Mesendoderm (in vitro differentiated cells): ENCODE results near the gene LRIG3.
"Not testable (repeated sequence)": the region's sequence is repeated elsewhere in the genome, so short reads cannot be mapped to it uniquely, and the experiment has no call there.

Experiments used
- DNase-seq: peaks from one replicate; pipeline ENCODE4 v3.0.0; 2013
- H2AK5ac ChIP-seq: 2 replicates; pipeline ENCODE4 v1.6.1; 2013; ENCODE audit warnings: low read length, inconsistent platforms
- H2BK120ac ChIP-seq: 2 replicates; pipeline ENCODE4 v1.6.1; 2013; ENCODE audit warnings: low read depth, mild to moderate bottlenecking, low read length, moderate library complexity, mixed read lengths
- H2BK15ac ChIP-seq: replicated peaks from 2 replicates; pipeline ENCODE4 v1.6.1; 2013; ENCODE audit warnings: low read depth, mild to moderate bottlenecking, moderate library complexity
- H2BK5ac ChIP-seq: 2 replicates; pipeline ENCODE4 v1.6.1; 2013; ENCODE audit warnings: low read length, inconsistent platforms
- H3K18ac ChIP-seq: 2 replicates; pipeline ENCODE4 v1.6.1; 2013; ENCODE audit warnings: mild to moderate bottlenecking, low read length, mixed read lengths
- H3K23ac ChIP-seq: one replicate; pipeline ENCODE4 v1.6.1; 2013; ENCODE audit warnings: low read length
- H3K27ac ChIP-seq: 2 replicates; pipeline ENCODE4 v1.5.1; 2013; ENCODE audit warnings: low read depth, mild to moderate bottlenecking, inconsistent platforms, low read length, moderate library complexity
- H3K27me3 ChIP-seq: 2 replicates; pipeline ENCODE4 v1.6.1; 2013; ENCODE audit warnings: low read length, control low read depth, mild to moderate bottlenecking, inconsistent platforms; ENCODE audit not compliant: insufficient read depth, poor library complexity
- H3K36me3 ChIP-seq: 2 replicates; pipeline ENCODE4 v1.6.1; 2013; ENCODE audit warnings: low read length, inconsistent platforms; ENCODE audit not compliant: control insufficient read depth, insufficient read depth
- H3K4ac ChIP-seq: one replicate; pipeline ENCODE4 v1.6.1; 2013; ENCODE audit warnings: low read depth, mild to moderate bottlenecking, low read length, moderate library complexity
- H3K4me1 ChIP-seq: 2 replicates; pipeline ENCODE4 v1.6.1; 2013; ENCODE audit warnings: low read depth, low read length, inconsistent platforms; ENCODE audit not compliant: control insufficient read depth
- H3K4me2 ChIP-seq: 2 replicates; pipeline ENCODE4 v1.6.1; 2013; ENCODE audit warnings: low read length
- H3K4me3 ChIP-seq: 2 replicates; pipeline ENCODE4 v1.5.1; 2013; ENCODE audit warnings: mild to moderate bottlenecking, low read length
- H3K56ac ChIP-seq: one replicate; pipeline ENCODE4 v1.6.1; 2013; ENCODE audit warnings: low read length
- H3K79me1 ChIP-seq: 2 replicates; pipeline ENCODE4 v1.6.1; 2013; ENCODE audit warnings: low read length, inconsistent platforms
- H3K79me2 ChIP-seq: 2 replicates; pipeline ENCODE4 v1.6.1; 2013; ENCODE audit warnings: mild to moderate bottlenecking, low read length; ENCODE audit not compliant: control insufficient read depth, insufficient read depth
- H3K9ac ChIP-seq: 2 replicates; pipeline ENCODE4 v1.6.1; 2013; ENCODE audit warnings: low read length, inconsistent platforms
- H4K5ac ChIP-seq: one replicate; pipeline ENCODE4 v1.6.1; 2013; ENCODE audit warnings: low read length
- H4K8ac ChIP-seq: one replicate; pipeline ENCODE4 v1.6.1; 2013; ENCODE audit warnings: low read depth, mild to moderate bottlenecking, control low read depth, low read length, moderate library complexity
- WGBS: extraction: QIAGEN DNeasy Blood & Tissue Kit; methylation state at CpG from one replicate; pipeline ENCODE4 v1.1.7; 2013; ENCODE audit warnings: low lambda C conversion rate, missing lambda C conversion rate; ENCODE audit not compliant: insufficient coverage; ENCODE audit errors: extremely low coverage; 5-methylcytosine and 5-hydroxymethylcytosine counted together

LRIG3 gene

GRCh38 chr12:58954002-58954401 lies 33.7 kb upstream of the LRIG3 start:
- Histone ChIP-seq H2BK15ac (no peak overlapping the region), H3K18ac (no peak overlapping the region), H3K36me3 (no peaks in the 10 kb centered on the region), H2AK5ac (no peak overlapping the region), H3K56ac (no peak overlapping the region), H2BK5ac (no peak overlapping the region), H3K9ac (no peak overlapping the region), H4K5ac (no peak overlapping the region), H3K79me2 (no peaks in the 10 kb centered on the region), H3K23ac (no peak overlapping the region), H3K27me3 (no peaks in the 10 kb centered on the region), H3K27ac (no peak overlapping the region), H3K4me3 (no peak overlapping the region), H3K4me1 (no peaks in the 10 kb centered on the region), H3K4me2 (no peak overlapping the region), H2BK120ac (no peak overlapping the region), H4K8ac (no peak overlapping the region), H3K4ac (no peak overlapping the region), H3K79me1 (no peaks in the 10 kb centered on the region)
- no peak for DNase-seq
- WGBS = no CpG with 5 or more reads among the region's 3 CpGs

- H4K5ac ChIP-seq = no peak overlapping the region
- H3K4me2 ChIP-seq = no peak overlapping the region
- no peak overlapping the region for H2AK5ac ChIP-seq
- no peak overlapping the region for H3K9ac ChIP-seq
- H3K23ac ChIP-seq = no peak overlapping the region
- H2BK5ac ChIP-seq = no peak overlapping the region
- peak overlapping the region; percentile 40 for H4K8ac ChIP-seq
- peak overlapping the region; percentile 4 for H3K18ac ChIP-seq
- H3K56ac ChIP-seq = peak overlapping the region; percentile 35
- peak overlapping the region; percentile 62 for H2BK120ac ChIP-seq
- H3K27me3 ChIP-seq = no peaks in the 10 kb centered on the region
- H3K27ac ChIP-seq = peak overlapping the region; percentile 51
- no peaks in the 10 kb centered on the region for H3K36me3 ChIP-seq
- no peaks in the 10 kb centered on the region for H3K4me1 ChIP-seq
- H3K79me1 ChIP-seq = no peaks in the 10 kb centered on the region
- H3K4ac ChIP-seq = no peak overlapping the region
- WGBS = no CpG with 5 or more reads among the region's 2 CpGs
- no peak overlapping the region for H3K4me3 ChIP-seq
- no peak for DNase-seq
- H3K79me2 ChIP-seq = no peaks in the 10 kb centered on the region
- H2BK15ac ChIP-seq = no peak overlapping the region
Measured at GRCh38 chr12:58950739-58951100, 30.4 kb upstream of the LRIG3 start.

GRCh38 chr12:58949954-58950738 lies 29.8 kb upstream of the LRIG3 start:
- peak overlapping the region; percentile 55 for H2BK5ac ChIP-seq
- peak overlapping the region; percentile 35 for H3K56ac ChIP-seq
- not testable (repeated sequence) for H3K4me2 ChIP-seq, H2BK15ac ChIP-seq, H3K9ac ChIP-seq, H3K36me3 ChIP-seq, H2AK5ac ChIP-seq, H3K4me1 ChIP-seq, H3K79me1 ChIP-seq, H3K4ac ChIP-seq, H3K23ac ChIP-seq, H3K4me3 ChIP-seq, H3K27me3 ChIP-seq, H3K79me2 ChIP-seq, H4K5ac ChIP-seq
- peak overlapping the region; percentile 4 for H3K18ac ChIP-seq
- peak overlapping the region; percentile 62 for H2BK120ac ChIP-seq
- peak overlapping the region; percentile 40 for H4K8ac ChIP-seq
- WGBS = no CpG with 5 or more reads among the region's 11 CpGs
- peak; percentile 40 for DNase-seq
- H3K27ac ChIP-seq = peak overlapping the region; percentile 51

GRCh38 chr12:58943079-58943478 lies 22.8 kb upstream of the LRIG3 start:
- Histone ChIP-seq H3K36me3 (no peaks in the 10 kb centered on the region), H3K18ac (no peak overlapping the region), H3K27ac (no peak overlapping the region), H2AK5ac (no peak overlapping the region), H2BK5ac (no peak overlapping the region), H3K4me3 (no peak overlapping the region), H2BK120ac (no peak overlapping the region), H3K4me1 (no peaks in the 10 kb centered on the region), H3K56ac (no peak overlapping the region), H3K79me2 (no peaks in the 10 kb centered on the region), H3K23ac (no peak overlapping the region), H3K27me3 (no peaks in the 10 kb centered on the region), H2BK15ac (no peak overlapping the region), H3K79me1 (no peaks in the 10 kb centered on the region), H4K8ac (no peak overlapping the region), H3K9ac (no peak overlapping the region), H4K5ac (no peak overlapping the region), H3K4ac (no peak overlapping the region), H3K4me2 (no peak overlapping the region)
- DNase-seq = no peak
- WGBS = no CpG with 5 or more reads among the region's 3 CpGs

- Histone ChIP-seq H4K5ac (no peak overlapping the region), H3K9ac (no peak overlapping the region), H3K4me1 (no peaks in the 10 kb centered on the region), H2AK5ac (no peak overlapping the region), H3K56ac (no peak overlapping the region), H3K4ac (no peak overlapping the region), H2BK120ac (no peak overlapping the region), H2BK5ac (no peak overlapping the region), H3K27me3 (no peaks in the 10 kb centered on the region), H3K79me2 (no peaks in the 10 kb centered on the region), H4K8ac (no peak overlapping the region), H3K4me2 (no peak overlapping the region), H3K36me3 (no peaks in the 10 kb centered on the region), H3K79me1 (no peaks in the 10 kb centered on the region), H3K23ac (no peak overlapping the region), H3K18ac (no peak overlapping the region), H3K27ac (no peak overlapping the region), H3K4me3 (no peak overlapping the region), H2BK15ac (no peak overlapping the region)
- no peak for DNase-seq
- no CpG with 5 or more reads among the region's 2 CpGs for WGBS
Measured at GRCh38 chr12:58942345-58942744, 22.0 kb upstream of the LRIG3 start.
